Loucy (cell line): ENCODE results near the gene SIPA1L2.

Experiments used
- CTCF ChIP-seq: fragments of 200-600 bp; sonication (generic); conservative IDR thresholded peaks from 2 replicates; pipeline ENCODE4 v1.5.1; 2014; ENCODE audit warnings: mild to moderate bottlenecking, antibody characterized with exemption, low read length
- EZH2phosphoT487 ChIP-seq: fragments of 200-600 bp; IDR thresholded peaks from 2 replicates; pipeline ENCODE4 v1.6.1; 2018; ENCODE audit warnings: antibody characterized with exemption, mild to moderate bottlenecking, moderate library complexity, borderline replicate concordance

- TF ChIP-seq CTCF (no peak), EZH2phosphoT487 (no peak)
Observed at GRCh38 chr1:232597721-232598120, 32.2 kb downstream of the SIPA1L2 start.
